ENCODE measurements around the gene FDXR.

FDXR gene, protein sequence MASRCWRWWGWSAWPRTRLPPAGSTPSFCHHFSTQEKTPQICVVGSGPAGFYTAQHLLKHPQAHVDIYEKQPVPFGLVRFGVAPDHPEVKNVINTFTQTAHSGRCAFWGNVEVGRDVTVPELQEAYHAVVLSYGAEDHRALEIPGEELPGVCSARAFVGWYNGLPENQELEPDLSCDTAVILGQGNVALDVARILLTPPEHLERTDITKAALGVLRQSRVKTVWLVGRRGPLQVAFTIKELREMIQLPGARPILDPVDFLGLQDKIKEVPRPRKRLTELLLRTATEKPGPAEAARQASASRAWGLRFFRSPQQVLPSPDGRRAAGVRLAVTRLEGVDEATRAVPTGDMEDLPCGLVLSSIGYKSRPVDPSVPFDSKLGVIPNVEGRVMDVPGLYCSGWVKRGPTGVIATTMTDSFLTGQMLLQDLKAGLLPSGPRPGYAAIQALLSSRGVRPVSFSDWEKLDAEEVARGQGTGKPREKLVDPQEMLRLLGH

GRCh38 chr17:74872313-74873036, at the start of gene FDXR:
Gene FDXR, minus strand, starts transcription at chr17:74872994. Its CDS starts 50 bp downstream, at chr17:74872944.
- Histone ChIP-seq H3K27ac (peak within 1 kb of the TSS; percentile 77), H3K36me3 (ENCODE audit: insufficient read depth, low read length) (no peaks in the 10 kb centered on the region), H3K9me3 (ENCODE audit: low read depth, low read length) (no peaks in the 10 kb centered on the region), H3K4me3 (peak within 1 kb of the TSS; percentile 92), H3K9ac (ENCODE audit: insufficient read length) (peak within 1 kb of the TSS; percentile 96)
- peak; percentile 86 for TF ChIP-seq POLR2AphosphoS5 (IDR thresholded peaks at IDR 0.05; ENCODE audit: borderline replicate concordance, low read depth, low read length)
- no peak for TF ChIP-seq EZH2 (IDR thresholded peaks at IDR 0.05)
- TF ChIP-seq FOXP2 (optimal IDR thresholded peaks at IDR 0.05; ENCODE audit: control extremely low read depth, extremely low read length, insufficient read depth): peak; percentile 16
- DNase-seq (ENCODE audit: low read depth, low spot score): no peak

GRCh38 chr17:74922172-74922571, 49.4 kb upstream of the FDXR start:
- Histone ChIP-seq H3K9ac (ENCODE audit: insufficient read length) (no peak overlapping the region), H3K4me3 (no peak overlapping the region), H3K9me3 (ENCODE audit: low read depth, low read length) (no peaks in the 10 kb centered on the region), H3K27ac (no peak overlapping the region), H3K36me3 (ENCODE audit: insufficient read depth, low read length) (no peaks in the 10 kb centered on the region)
- TF ChIP-seq FOXP2 (optimal IDR thresholded peaks at IDR 0.05; ENCODE audit: control extremely low read depth, extremely low read length, insufficient read depth): no peak
- TF ChIP-seq POLR2AphosphoS5 (IDR thresholded peaks at IDR 0.05; ENCODE audit: borderline replicate concordance, low read depth, low read length): no peak
- no peak for DNase-seq (ENCODE audit: low read depth, low spot score)

DNA sequence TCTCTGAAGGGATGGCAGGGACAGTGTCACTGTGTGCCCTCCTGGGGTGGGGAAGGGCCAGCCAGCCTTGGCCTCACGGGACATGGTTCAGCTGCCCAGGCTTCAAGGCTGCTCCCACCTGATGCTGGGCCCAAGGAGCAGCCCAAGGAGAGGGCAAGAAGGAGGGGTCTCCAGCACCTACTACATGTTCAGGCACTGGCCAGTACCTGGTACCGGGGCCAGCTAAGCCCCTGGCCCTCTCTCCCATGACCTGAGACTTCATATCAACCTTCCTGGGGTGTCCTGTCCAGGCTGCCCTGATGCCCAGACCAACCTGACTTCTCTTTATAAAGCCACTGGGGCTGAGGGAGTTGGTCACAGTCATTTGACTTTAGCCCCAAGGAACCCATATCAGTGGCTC, 49.0 kb upstream of the FDXR start:
- Histone ChIP-seq H3K27ac (no peak overlapping the region), H3K36me3 (ENCODE audit: insufficient read depth, low read length) (no peaks in the 10 kb centered on the region), H3K9me3 (ENCODE audit: low read depth, low read length) (no peaks in the 10 kb centered on the region), H3K4me3 (no peak overlapping the region), H3K9ac (ENCODE audit: insufficient read length) (no peak overlapping the region)
- no peak for TF ChIP-seq EZH2 (IDR thresholded peaks at IDR 0.05)
- no peak for TF ChIP-seq FOXP2 (optimal IDR thresholded peaks at IDR 0.05; ENCODE audit: control extremely low read depth, extremely low read length, insufficient read depth)
- TF ChIP-seq POLR2AphosphoS5 (IDR thresholded peaks at IDR 0.05; ENCODE audit: borderline replicate concordance, low read depth, low read length): no peak
- no peak for DNase-seq (ENCODE audit: low read depth, low spot score)

DNA sequence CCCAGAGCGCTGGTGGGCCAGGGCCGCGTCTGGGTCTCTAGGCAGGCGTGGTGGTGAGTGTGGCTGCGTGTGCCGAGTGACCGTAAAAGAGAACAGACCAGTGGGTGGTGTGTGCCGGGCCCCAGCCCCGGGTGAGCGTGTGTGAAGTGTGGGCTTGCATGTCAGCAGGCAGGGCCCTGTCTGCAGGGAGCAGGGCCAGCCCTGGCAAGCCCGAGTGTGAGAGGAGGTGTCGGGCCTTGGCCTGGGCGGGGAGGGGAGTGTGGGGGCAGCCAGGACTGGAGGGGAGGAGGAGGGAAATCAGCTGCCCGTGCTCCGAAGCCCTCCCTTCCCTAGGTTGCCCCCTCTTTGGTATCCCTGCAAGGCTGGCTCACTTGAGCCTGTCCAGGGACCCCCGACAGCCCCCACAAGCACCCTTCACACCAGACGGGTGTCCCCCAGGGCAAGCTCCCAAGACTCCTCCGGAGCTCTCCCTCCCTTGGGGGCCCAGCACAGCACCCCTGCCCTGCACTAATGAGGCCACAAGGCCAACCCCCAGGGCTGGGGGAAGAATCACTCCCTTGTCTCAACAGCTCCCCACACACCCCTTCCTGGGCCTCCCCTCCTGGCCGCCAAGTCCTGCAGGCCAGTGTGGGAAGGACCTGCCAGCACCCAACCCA, 48.4 kb upstream of the FDXR start:
- H3K9me3 ChIP-seq (ENCODE audit: low read depth, low read length): no peaks in the 10 kb centered on the region
- no peak overlapping the region for H3K4me3 ChIP-seq
- H3K9ac ChIP-seq (ENCODE audit: insufficient read length): no peak overlapping the region
- no peak for DNase-seq (ENCODE audit: low read depth, low spot score)
- no peaks in the 10 kb centered on the region for H3K36me3 ChIP-seq (ENCODE audit: insufficient read depth, low read length)
- H3K27ac ChIP-seq: no peak overlapping the region
- TF ChIP-seq EZH2 (IDR thresholded peaks at IDR 0.05): no peak

DNA sequence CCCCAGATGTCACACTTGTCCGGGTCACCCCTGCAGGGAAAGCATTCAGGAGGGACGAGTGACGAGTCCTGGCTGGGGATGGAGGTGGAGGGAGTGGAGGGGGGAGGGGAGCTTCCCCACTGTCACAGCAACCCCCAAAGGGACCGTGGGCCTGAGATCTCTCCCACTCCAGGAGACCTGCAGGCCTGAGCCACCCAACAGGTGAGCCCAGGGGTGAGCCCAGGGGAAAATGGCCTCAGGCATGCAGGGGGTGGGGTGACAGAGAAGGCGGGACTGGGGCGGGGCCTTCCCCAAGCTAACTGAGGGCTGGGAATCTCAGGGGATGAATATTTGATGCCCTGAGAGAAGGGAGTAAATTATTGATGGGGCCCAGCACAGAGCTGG, 47.8 kb upstream of the FDXR start:
- H3K9me3 ChIP-seq (ENCODE audit: low read depth, low read length): no peaks in the 10 kb centered on the region
- TF ChIP-seq FOXP2 (optimal IDR thresholded peaks at IDR 0.05; ENCODE audit: control extremely low read depth, extremely low read length, insufficient read depth) (no peak), EZH2 (IDR thresholded peaks at IDR 0.05) (no peak), POLR2AphosphoS5 (IDR thresholded peaks at IDR 0.05; ENCODE audit: borderline replicate concordance, low read depth, low read length) (no peak)
- H3K4me3 ChIP-seq: no peak overlapping the region
- DNase-seq (ENCODE audit: low read depth, low spot score): no peak
- no peak overlapping the region for H3K27ac ChIP-seq
- no peaks in the 10 kb centered on the region for H3K36me3 ChIP-seq (ENCODE audit: insufficient read depth, low read length)
- H3K9ac ChIP-seq (ENCODE audit: insufficient read length): no peak overlapping the region

- TF ChIP-seq POLR2AphosphoS5 (IDR thresholded peaks at IDR 0.05; ENCODE audit: borderline replicate concordance, low read depth, low read length) (no peak), EZH2 (IDR thresholded peaks at IDR 0.05) (no peak), FOXP2 (optimal IDR thresholded peaks at IDR 0.05; ENCODE audit: control extremely low read depth, extremely low read length, insufficient read depth) (no peak)
- Histone ChIP-seq H3K4me3 (no peak overlapping the region), H3K9ac (ENCODE audit: insufficient read length) (no peak overlapping the region), H3K27ac (no peak overlapping the region), H3K36me3 (ENCODE audit: insufficient read depth, low read length) (no peaks in the 10 kb centered on the region), H3K9me3 (ENCODE audit: low read depth, low read length) (no peaks in the 10 kb centered on the region)
- no peak for DNase-seq (ENCODE audit: low read depth, low spot score)
These were observed 47.5 kb upstream of the FDXR start for GRCh38 chr17:74920306-74920620.

DNA sequence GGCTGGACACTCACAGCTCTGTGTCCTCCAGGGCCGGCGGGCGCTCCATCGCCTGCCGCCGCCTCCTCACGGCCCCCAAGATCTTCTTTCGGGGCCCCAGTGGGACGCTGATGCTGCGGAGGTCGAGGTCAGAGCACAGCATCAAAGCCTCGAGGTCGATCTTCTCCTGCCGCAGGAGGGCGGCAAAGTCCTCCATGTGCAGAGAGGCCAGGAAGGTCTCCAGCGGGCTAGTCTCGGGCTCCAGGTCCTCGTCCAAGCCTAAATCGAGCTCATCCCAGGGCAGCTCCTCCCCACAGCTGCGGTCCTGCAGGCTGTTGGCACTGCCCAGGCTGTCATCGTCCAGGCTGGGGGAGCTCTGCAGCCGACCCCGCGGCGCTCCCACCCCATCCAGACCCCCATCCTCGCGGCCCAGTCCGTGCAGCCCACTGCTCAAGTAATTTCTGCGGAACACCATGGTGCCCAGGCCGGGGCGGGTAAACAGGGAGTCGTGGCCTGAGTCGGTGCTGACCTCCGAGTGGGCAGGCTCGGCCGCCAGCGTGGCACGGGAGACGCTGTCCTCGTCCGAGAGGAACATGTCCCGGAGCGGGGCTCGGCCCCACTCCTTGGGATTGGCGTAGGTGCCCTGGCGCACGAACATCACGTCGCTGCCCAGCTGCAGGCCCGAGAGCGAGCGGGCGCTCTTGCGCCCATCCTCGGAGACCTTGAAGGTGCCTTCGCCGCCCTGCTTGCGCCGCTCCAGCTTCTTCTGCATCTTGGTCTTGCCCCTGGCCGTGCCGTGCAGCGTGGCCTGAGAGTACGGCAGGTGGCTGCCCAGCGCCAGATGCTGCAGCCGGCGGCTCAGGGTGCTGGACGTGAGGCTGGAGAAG, 46.9 kb upstream of the FDXR start:
- TF ChIP-seq FOXP2 (optimal IDR thresholded peaks at IDR 0.05; ENCODE audit: control extremely low read depth, extremely low read length, insufficient read depth) (no peak), POLR2AphosphoS5 (IDR thresholded peaks at IDR 0.05; ENCODE audit: borderline replicate concordance, low read depth, low read length) (no peak), EZH2 (IDR thresholded peaks at IDR 0.05) (no peak)
- no peak for DNase-seq (ENCODE audit: low read depth, low spot score)
- H3K36me3 ChIP-seq (ENCODE audit: insufficient read depth, low read length): no peaks in the 10 kb centered on the region

GRCh38 chr17:74918906-74919305, 46.1 kb upstream of the FDXR start:
- no peak overlapping the region for H3K27ac ChIP-seq

More for the DNA sequence above, 46.9 kb upstream of the FDXR start:
- H3K9ac ChIP-seq (ENCODE audit: insufficient read length): no peak overlapping the region
- no peaks in the 10 kb centered on the region for H3K9me3 ChIP-seq (ENCODE audit: low read depth, low read length)
- no peak overlapping the region for H3K4me3 ChIP-seq
- no peak overlapping the region for H3K27ac ChIP-seq

More at GRCh38 chr17:74918906-74919305, 46.1 kb upstream of the FDXR start:
- no peak for TF ChIP-seq FOXP2 (optimal IDR thresholded peaks at IDR 0.05; ENCODE audit: control extremely low read depth, extremely low read length, insufficient read depth)
- TF ChIP-seq POLR2AphosphoS5 (IDR thresholded peaks at IDR 0.05; ENCODE audit: borderline replicate concordance, low read depth, low read length): no peak
- Histone ChIP-seq H3K36me3 (ENCODE audit: insufficient read depth, low read length) (no peaks in the 10 kb centered on the region), H3K9me3 (ENCODE audit: low read depth, low read length) (no peaks in the 10 kb centered on the region), H3K9ac (ENCODE audit: insufficient read length) (no peak overlapping the region), H3K4me3 (no peak overlapping the region)
- no peak for DNase-seq (ENCODE audit: low read depth, low spot score)
